Measurements from ENCODE around the gene PEMT.

The PEMT gene

DNA sequence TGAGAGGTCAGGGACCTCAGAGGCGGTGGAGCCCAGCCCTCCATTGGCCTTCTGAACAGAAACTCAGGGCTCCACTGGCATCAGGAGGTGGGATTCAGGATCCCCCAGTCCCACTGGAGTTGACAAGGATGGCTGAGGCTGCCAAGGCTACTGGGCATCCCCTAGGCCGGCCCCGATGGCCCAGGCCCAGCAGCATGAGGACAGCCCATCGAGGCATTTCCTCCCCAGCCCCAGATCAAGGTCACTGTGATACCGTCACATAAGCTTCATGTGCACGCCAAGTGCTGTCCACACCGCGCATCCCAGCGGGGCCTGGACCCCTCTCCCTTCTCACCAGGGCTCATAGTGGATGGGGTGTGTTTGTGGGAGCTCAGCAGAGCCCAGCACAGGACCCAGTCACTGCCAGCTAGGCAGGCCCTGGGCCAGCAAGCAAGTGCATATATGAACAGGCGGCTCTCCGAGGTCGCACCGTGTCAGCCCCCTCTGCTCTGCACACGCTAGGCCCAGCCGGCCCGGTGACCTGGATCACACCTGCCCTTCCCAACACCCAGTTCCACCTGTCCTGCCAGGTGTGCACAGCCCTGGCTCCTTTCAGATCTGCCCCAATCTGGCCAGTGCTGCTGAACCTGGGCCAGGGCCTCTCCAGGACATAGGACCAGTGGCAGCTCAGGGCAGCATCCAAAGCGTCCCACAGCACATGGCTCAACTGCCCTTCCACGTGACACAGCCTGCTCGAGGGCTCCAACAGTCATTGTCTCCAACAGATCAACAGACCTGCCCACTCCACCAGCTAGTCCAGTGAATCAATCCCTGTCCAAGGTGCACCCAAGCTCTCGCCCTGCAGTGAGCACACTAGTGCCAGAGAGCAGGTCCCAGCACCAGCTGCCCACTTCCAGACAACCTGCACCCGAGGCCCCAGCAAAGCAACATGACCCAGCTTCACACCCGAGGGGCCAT is 62.5 kb downstream of the PEMT start:
- no peak for DNase-seq (ENCODE audit: low read depth, low spot score)
- no peak overlapping the region for H3K4me3 ChIP-seq (ENCODE audit: insufficient read length, low read depth)
- H3K9me3 ChIP-seq (ENCODE audit: insufficient read depth, low read length): no peaks in the 10 kb centered on the region
- peaks cover 13% of the 10 kb centered on the region for H3K4me1 ChIP-seq (ENCODE audit: insufficient read depth, insufficient read length)
- TF ChIP-seq YY1 (IDR thresholded peaks at IDR 0.05; ENCODE audit: insufficient read depth, insufficient read length) (no peak), ZNF274 (IDR thresholded peaks at IDR 0.05; ENCODE audit: low read depth, low read length) (no peak), SUZ12 (IDR thresholded peaks at IDR 0.05; ENCODE audit: extremely low read depth, insufficient read depth, insufficient read length) (no peak)
- no peaks in the 10 kb centered on the region for H3K36me3 ChIP-seq (ENCODE audit: insufficient read depth, insufficient read length, low read length)
- no peak overlapping the region for H3K9ac ChIP-seq (ENCODE audit: insufficient read length, low read depth)
- H3K27me3 ChIP-seq (ENCODE audit: insufficient read depth, insufficient read length): no peaks in the 10 kb centered on the region

DNA sequence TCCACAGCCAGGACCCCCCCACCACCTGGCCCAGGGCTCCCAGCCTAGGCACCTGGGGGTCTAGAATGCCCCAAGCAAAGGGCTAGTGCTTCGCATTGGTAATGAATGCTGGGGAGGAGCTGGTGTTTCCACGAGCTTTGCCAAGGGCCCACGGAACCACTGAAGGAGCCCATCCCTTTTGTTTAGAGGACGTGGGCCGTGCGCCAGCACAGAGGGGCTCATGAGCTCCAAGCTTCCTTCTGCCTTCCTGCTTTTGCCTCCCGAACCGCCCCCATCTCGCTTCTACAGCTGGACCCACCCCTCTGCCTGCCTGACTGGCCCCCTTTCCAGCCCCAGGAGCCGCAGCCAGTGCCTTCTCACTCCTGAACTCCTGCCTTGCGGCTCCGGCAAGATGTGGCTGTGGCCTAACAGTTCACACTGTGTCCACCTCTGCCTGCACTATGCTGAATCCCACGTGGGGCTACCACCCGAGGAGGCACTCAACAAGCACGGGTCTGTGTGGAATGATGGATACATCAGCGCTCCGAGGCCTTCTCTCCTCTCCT is 63.5 kb downstream of the PEMT start:
- Histone ChIP-seq H3K9ac (ENCODE audit: insufficient read length, low read depth) (no peak overlapping the region), H3K27me3 (ENCODE audit: insufficient read depth, insufficient read length) (no peaks in the 10 kb centered on the region), H3K4me3 (ENCODE audit: insufficient read length, low read depth) (no peak overlapping the region), H3K9me3 (ENCODE audit: insufficient read depth, low read length) (no peaks in the 10 kb centered on the region), H3K36me3 (ENCODE audit: insufficient read depth, insufficient read length, low read length) (no peaks in the 10 kb centered on the region), H3K4me1 (ENCODE audit: insufficient read depth, insufficient read length) (peaks cover 17% of the 10 kb centered on the region)
- TF ChIP-seq YY1 (IDR thresholded peaks at IDR 0.05; ENCODE audit: insufficient read depth, insufficient read length) (no peak), SUZ12 (IDR thresholded peaks at IDR 0.05; ENCODE audit: extremely low read depth, insufficient read depth, insufficient read length) (no peak), ZNF274 (IDR thresholded peaks at IDR 0.05; ENCODE audit: low read depth, low read length) (no peak)
- no peak for DNase-seq (ENCODE audit: low read depth, low spot score)

DNA sequence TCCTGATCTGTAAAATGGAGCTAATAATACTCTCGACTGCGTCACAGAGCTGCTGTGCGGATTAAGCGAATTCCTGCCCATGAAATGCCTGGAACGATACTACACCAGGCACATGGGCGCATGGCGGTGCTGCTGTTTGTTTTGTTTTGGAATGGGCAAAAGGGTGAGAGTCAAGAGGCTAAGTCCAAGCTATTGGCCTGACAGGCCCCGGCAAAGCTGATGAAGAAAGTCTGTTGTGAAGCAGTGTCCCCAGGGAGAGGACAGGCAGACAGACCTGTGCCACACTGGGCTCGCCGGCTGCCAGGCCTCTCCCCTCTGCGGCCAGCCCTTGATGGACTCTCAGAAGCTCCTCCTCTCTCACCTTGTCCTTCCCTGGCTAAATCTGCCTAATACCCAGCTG is 64.0 kb downstream of the PEMT start:
- H3K9me3 ChIP-seq (ENCODE audit: insufficient read depth, low read length): no peaks in the 10 kb centered on the region
- H3K4me3 ChIP-seq (ENCODE audit: insufficient read length, low read depth): no peak overlapping the region
- TF ChIP-seq ZNF274 (IDR thresholded peaks at IDR 0.05; ENCODE audit: low read depth, low read length) (no peak), SUZ12 (IDR thresholded peaks at IDR 0.05; ENCODE audit: extremely low read depth, insufficient read depth, insufficient read length) (no peak), YY1 (IDR thresholded peaks at IDR 0.05; ENCODE audit: insufficient read depth, insufficient read length) (no peak)
- no peaks in the 10 kb centered on the region for H3K36me3 ChIP-seq (ENCODE audit: insufficient read depth, insufficient read length, low read length)
- H3K4me1 ChIP-seq (ENCODE audit: insufficient read depth, insufficient read length): peaks cover 20% of the 10 kb centered on the region
- no peak overlapping the region for H3K9ac ChIP-seq (ENCODE audit: insufficient read length, low read depth)
- no peaks in the 10 kb centered on the region for H3K27me3 ChIP-seq (ENCODE audit: insufficient read depth, insufficient read length)
- no peak for DNase-seq (ENCODE audit: low read depth, low spot score)

DNA sequence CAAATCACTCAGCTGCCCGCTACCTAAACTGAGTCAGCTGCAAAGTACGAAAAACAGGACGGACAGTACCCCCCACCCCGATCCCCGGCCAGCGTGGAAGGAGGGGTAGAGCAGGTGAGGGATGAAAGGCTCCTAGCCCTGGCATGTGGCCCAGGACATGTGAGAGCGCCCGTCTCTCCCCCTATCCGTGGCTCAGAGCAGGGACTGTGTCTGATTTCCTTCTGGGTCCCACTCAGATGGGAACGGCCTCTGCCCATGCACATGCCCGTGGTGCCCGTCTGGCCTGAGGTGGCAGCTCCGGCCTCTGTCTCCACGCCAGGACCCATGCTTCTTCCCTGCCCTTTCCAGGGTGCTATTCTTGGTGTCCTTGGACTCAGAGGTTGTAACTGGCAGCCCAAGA is 65.1 kb downstream of the PEMT start:
- H3K36me3 ChIP-seq (ENCODE audit: insufficient read depth, insufficient read length, low read length): no peaks in the 10 kb centered on the region
- TF ChIP-seq YY1 (IDR thresholded peaks at IDR 0.05; ENCODE audit: insufficient read depth, insufficient read length): no peak
- TF ChIP-seq ZNF274 (IDR thresholded peaks at IDR 0.05; ENCODE audit: low read depth, low read length): no peak
- TF ChIP-seq SUZ12 (IDR thresholded peaks at IDR 0.05; ENCODE audit: extremely low read depth, insufficient read depth, insufficient read length): no peak
- peak overlapping the region; percentile 17 for H3K9ac ChIP-seq (ENCODE audit: insufficient read length, low read depth)
- peaks cover 27% of the 10 kb centered on the region for H3K4me1 ChIP-seq (ENCODE audit: insufficient read depth, insufficient read length)
- H3K27me3 ChIP-seq (ENCODE audit: insufficient read depth, insufficient read length): no peaks in the 10 kb centered on the region
- no peaks in the 10 kb centered on the region for H3K9me3 ChIP-seq (ENCODE audit: insufficient read depth, low read length)
- H3K4me3 ChIP-seq (ENCODE audit: insufficient read length, low read depth): no peak overlapping the region
- DNase-seq (ENCODE audit: low read depth, low spot score): no peak

DNA sequence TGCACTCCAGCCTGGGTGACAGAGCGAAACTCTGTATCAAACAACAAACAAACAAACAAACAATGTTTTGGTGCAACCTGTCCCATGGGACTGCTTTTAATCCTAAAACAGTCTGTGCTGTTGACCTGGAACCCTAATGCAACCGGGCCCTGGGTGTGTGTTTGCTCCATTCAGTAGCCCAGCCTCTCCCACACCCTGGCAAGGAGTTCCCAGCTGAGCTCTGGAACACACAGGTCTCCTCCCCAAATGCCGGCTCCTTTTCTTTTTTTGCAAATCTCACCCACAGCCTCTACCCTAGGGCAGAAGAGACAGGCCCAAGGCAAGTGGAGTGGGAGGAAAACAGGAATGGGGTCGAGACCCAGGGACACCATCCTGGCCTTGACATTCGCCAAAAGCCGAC is 65.6 kb downstream of the PEMT start:
- Histone ChIP-seq H3K27me3 (ENCODE audit: insufficient read depth, insufficient read length) (no peaks in the 10 kb centered on the region), H3K9me3 (ENCODE audit: insufficient read depth, low read length) (no peaks in the 10 kb centered on the region), H3K36me3 (ENCODE audit: insufficient read depth, insufficient read length, low read length) (peaks cover 1% of the 10 kb centered on the region), H3K9ac (ENCODE audit: insufficient read length, low read depth) (peak overlapping the region; percentile 17), H3K4me1 (ENCODE audit: insufficient read depth, insufficient read length) (peaks cover 27% of the 10 kb centered on the region), H3K4me3 (ENCODE audit: insufficient read length, low read depth) (no peak overlapping the region)
- no peak for DNase-seq (ENCODE audit: low read depth, low spot score)
- no peak for TF ChIP-seq SUZ12 (IDR thresholded peaks at IDR 0.05; ENCODE audit: extremely low read depth, insufficient read depth, insufficient read length)
- TF ChIP-seq YY1 (IDR thresholded peaks at IDR 0.05; ENCODE audit: insufficient read depth, insufficient read length): no peak
- no peak for TF ChIP-seq ZNF274 (IDR thresholded peaks at IDR 0.05; ENCODE audit: low read depth, low read length)

DNA sequence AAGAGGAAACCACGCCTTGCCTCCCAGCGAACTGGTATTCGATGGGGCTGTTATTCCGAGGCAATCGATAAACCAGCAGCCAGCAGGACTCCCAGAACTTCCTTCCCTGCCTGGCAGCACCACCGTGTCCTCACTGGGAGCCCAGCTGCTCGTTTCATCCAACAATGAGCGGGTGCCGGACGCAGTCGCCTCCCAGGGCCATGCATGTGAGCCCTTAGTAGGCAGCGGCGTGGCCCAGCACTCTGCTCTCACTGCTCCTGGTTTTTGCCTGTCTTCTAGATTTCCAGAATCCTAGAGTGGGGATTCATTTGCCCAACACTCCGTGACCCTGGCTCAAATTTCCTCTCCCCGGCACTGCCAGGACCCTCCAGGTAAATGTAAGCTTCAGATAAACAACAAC is 66.2 kb downstream of the PEMT start:
- no peak overlapping the region for H3K4me3 ChIP-seq (ENCODE audit: insufficient read length, low read depth)
- no peaks in the 10 kb centered on the region for H3K27me3 ChIP-seq (ENCODE audit: insufficient read depth, insufficient read length)
- DNase-seq (ENCODE audit: low read depth, low spot score): no peak
- no peaks in the 10 kb centered on the region for H3K9me3 ChIP-seq (ENCODE audit: insufficient read depth, low read length)
- TF ChIP-seq ZNF274 (IDR thresholded peaks at IDR 0.05; ENCODE audit: low read depth, low read length) (no peak), YY1 (IDR thresholded peaks at IDR 0.05; ENCODE audit: insufficient read depth, insufficient read length) (no peak), SUZ12 (IDR thresholded peaks at IDR 0.05; ENCODE audit: extremely low read depth, insufficient read depth, insufficient read length) (no peak)
- H3K36me3 ChIP-seq (ENCODE audit: insufficient read depth, insufficient read length, low read length): peaks cover 4% of the 10 kb centered on the region
- H3K4me1 ChIP-seq (ENCODE audit: insufficient read depth, insufficient read length): peaks cover 27% of the 10 kb centered on the region
- H3K9ac ChIP-seq (ENCODE audit: insufficient read length, low read depth): no peak overlapping the region
